Muscle of back (tissue), 11 donors: Measurements from ENCODE around the gene PTGES2. TPM values are rescaled to one million over a fixed set of nuclear protein-coding genes. Genes with fewer than 3 reads are reported as not detected.

Experiments used
- DNase-seq, 3 donors: peaks; one replicate each; pipeline versions ENCODE4 v3.0.0 to v3.0.0-alpha.2; 2013
- polyA plus RNA-seq, 10 donors: library from polyadenylated mRNA; unstranded; fragments of 120-200 nt; gene quantifications; one replicate each; pipeline ENCODE4 v1.2.1, GENCODE V29; 2013; ENCODE audit not compliant: insufficient read length in 10 of 10

The PTGES2 gene
- polyA plus RNA-seq, 10 donors, result 28.2 to 40.0 (median 36.1) TPM

DNA sequence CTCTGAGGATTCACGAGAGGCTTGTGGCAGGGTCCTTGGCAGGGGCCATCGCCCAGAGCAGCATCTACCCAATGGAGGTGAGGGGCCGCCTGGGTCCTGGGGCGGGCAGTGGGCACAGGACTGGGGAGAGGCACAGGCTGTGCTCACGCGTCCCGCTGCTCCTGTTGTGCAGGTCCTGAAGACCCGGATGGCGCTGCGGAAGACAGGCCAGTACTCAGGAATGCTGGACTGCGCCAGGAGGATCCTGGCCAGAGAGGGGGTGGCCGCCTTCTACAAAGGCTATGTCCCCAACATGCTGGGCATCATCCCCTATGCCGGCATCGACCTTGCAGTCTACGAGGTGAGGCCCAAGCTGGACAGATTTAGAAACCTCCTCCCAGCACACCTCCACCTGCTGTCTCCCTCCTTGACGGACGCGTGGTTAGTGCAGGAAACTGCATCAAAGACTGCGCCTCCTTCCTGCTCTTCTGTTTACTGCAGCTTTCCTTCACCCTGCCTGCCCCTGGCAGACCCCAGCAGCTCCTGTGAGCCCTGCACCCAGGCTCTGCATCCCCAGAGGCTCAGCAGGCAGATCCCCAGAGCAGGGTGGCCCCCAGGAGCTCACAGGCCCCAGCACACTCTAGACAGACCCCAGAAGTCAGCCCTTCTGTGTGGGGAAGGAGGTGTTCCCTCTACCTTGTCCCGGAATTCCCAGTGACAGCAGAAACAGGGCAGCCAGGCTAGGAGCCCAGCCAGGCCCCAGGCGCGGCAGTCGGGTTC is 21.2 kb downstream of the PTGES2 start:
- DNase-seq, result no peak

DNA sequence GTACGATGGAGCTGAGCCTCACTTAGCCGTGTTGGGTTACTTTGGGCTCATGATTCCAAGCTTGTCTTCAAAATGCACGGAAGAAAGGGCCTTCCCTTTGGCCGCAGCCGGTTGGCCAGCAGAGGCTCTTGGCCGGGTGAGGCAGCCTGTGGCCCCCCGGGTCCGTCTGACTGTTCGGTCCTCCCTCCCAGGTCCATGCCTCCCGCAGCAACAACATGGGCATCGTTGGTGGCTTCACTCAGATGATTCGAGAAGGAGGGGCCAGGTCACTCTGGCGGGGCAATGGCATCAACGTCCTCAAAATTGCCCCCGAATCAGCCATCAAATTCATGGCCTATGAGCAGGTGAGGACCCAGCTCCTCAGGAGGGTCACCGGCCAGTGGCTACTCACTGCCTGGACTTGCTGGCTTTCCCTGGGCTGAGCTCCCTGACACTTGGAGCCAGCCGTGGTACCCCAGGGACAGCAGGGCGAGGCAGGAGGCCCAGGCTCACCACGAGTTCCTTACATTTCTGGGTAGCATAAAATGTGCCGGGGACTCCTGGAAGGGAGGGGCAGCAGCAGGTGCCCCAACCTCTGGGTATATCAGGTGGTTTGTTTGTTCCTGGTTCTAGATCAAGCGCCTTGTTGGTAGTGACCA is 21.9 kb downstream of the PTGES2 start:
- no peak for DNase-seq

DNA sequence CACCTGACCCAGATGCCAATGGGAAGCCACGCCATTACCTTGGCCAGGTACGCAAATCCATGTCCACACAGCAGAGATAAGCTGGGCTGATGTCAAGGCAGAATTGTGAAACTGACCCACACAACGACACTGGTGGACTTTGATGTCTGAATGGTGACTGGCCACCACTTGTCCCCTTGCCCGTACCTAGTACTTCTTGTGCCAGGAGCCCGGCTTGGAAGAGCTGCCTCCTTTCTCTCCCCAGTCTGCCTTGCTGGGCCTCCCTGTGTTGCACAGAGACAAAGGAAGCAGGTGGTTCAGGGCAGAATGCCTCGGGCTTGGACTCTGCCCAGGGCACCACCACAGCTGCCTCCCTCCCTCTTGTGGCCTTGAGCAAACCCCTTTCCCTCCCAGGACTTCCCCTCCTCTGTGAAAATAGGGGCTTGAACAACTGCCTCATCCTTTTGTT is 23.3 kb downstream of the PTGES2 start:
- DNase-seq, result peak in 1 of 3 donors; percentile 61

DNA sequence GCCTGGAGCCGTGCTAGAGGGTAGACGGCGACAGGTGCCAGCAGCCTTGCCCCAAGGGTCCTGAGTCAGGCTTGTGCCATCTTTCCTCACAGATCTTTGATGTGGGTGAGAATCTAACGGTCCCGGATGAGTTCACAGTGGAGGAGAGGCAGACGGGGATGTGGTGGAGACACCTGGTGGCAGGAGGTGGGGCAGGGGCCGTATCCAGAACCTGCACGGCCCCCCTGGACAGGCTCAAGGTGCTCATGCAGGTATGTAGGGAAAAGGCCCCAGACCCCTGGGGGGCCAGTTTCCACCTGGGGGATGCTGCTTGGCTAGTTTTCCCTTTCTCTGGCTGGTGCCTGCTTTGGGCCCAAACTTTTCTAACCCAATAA is 24.0 kb downstream of the PTGES2 start:
- DNase-seq, result no peak

DNA sequence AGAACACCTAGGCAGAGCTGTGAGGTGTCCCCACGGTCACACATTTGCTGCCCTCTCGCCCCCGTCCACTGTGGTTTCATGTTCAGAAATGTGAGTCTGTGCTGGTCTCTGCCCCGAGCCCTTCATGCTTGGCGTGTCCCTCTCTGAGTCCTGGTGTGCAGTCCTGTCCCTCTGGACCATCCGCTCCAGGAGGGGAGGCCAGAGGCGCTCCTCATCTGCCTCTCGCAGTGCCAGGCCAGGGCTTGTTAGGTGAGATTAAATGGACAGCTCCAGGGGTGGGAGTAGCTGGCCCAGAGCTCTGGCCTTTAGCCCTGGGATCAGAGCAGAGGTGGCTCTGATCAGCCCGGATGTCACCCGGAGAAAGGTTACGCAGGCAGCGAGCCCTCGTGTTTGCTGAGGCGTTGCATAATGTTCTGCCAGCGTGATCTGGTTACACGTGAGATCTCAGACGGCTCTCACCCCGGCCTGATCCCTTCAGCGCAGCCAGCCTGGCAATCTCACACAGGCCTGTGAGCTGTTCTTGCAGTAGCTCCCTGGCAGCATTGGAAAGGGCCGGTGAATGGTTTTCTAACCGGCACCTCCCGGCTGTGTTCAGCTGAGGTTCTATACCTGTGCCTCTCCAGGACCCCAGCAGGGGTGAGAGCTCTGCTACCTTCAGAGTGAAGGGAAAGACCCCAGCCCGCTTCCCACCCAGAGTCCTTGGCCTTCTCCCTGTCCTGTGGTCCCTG is 24.5 kb downstream of the PTGES2 start:
- DNase-seq, result no peak

DNA sequence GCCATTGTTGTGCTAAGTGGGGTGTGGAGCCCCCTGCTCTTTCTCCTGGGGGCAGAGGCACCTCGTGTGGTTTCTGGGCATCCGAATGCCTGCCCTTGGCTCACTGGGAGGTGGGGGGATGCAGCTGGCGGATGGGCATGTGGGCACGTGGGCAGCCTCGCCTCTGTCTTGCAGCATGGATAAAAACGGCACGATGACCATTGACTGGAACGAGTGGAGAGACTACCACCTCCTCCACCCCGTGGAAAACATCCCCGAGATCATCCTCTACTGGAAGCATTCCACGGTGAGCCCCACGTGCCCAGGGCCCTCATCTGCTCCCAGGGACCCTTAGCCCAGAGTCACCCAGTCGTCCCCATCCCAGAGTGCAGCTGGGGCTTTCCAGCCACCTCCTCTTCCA is 25.3 kb downstream of the PTGES2 start:
- DNase-seq, result no peak

DNA sequence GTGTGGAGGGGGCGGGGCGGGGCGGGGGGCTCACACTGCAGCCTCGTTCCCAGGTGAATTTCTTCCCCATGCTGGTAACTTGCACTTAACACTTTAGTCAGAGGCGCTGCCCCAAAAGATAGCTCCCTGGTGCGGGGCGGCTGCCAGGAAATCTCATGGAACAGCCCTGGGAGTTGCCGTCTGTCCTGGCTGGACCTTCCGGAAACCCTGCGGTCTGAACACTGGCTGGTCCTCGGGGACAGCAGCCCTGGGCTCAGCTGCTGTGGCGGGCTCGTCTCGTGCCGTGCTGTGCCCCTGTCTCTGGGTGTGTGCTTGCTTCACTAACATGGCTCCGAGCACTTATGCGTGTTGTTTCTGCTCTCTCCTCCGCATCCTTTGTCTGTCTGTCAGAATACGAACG is 25.8 kb downstream of the PTGES2 start:
- no peak for DNase-seq

DNA sequence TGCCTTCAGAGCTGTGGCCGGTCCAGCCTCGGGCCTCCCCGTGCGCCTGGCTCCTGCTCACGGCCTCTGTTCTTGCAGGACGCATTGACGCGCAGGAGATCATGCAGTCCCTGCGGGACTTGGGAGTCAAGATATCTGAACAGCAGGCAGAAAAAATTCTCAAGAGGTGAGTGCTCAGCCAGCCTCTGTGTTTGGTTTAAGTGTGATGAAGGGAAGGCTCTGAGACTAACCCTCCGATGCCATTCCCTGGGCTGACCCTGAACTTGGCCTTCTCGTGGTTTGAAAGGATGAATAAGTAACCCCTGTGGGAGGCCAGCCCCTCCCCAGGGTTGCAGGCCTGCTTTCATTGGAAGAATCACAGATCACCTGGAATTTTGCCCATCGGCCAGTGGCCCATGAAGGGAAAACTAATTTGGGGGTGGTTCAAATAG is 26.3 kb downstream of the PTGES2 start:
- DNase-seq, result no peak

DNA sequence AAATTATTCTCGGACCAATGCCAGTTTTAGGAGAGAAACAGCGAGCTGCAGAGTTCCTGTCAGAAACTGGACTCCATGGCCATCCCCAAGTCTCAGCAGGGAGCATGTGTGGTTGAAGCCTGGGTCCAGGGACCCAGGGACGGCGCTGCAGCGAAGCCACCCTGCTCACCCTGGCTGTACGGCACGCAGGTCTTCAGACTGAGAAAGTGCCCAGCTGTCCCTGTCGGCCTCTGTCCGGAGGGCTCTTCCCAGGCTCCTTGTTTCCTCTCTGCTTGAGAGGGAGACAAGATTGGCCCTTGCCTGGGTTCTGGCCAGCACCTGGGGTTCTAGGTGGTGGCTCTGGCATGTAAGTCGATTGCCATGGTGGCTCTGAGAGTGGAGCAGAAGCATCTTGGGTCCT is 26.9 kb downstream of the PTGES2 start:
- DNase-seq, result no peak

DNA sequence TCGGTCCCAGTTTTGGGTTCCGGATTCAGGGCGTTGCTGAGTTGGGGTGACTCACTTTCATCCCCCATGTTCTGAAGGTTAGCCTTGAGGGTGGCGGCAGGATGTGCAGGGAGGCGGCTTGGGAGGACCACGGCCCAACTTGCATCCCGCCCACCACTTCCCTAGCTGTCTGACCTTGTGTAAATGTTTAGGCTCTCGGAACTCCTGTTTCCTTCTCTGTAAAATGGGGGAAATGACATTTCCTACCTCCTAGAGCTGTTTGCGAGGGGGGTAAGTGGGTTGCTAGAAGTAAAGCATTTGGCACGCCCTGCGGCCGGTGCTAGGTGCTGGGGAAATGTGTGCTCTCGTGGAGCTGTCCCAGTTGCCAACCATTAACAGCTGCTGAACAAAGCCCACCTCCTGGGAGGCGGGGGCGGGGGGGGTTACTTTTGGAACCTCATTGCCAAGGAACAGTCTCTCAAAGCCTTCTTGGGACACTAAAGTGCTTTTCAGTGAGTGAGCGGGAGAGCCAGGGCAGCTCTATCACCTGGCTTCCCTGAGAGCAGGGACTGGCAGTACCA is 27.5 kb downstream of the PTGES2 start:
- no peak for DNase-seq

DNA sequence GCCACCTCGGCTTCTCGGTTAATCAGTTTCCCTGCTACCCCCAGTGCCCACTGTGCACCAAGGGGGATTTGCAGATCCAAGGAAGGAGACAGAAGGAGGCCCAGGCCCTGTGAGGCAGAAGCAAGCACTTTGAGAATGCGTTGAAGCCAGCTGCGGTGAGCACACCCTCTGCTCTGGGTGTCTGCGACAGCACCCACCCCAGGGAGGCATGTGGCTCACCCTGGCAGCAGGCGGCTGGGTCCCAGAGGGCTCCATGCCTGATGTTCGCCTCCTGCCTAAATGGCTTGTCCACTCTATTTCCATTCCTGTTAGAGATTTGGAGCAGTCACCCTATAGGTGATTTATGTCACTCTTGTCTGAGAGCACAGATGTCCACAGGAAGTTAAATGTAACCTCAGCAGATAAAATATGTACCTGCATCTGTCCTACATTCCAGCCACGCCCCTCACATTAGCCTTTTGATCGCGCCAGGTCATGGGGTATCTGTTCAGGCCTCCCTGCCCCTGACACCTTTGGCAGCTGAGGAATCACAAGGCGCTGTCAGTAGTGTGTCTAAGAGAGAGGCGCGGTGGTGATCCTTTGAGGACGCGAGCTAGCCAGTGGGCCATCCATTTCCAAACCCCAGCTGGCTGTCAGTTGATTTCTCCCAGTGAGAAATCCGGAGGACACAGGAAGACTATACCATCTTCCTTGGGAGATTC is 28.1 kb downstream of the PTGES2 start:
- DNase-seq, result no peak

DNA sequence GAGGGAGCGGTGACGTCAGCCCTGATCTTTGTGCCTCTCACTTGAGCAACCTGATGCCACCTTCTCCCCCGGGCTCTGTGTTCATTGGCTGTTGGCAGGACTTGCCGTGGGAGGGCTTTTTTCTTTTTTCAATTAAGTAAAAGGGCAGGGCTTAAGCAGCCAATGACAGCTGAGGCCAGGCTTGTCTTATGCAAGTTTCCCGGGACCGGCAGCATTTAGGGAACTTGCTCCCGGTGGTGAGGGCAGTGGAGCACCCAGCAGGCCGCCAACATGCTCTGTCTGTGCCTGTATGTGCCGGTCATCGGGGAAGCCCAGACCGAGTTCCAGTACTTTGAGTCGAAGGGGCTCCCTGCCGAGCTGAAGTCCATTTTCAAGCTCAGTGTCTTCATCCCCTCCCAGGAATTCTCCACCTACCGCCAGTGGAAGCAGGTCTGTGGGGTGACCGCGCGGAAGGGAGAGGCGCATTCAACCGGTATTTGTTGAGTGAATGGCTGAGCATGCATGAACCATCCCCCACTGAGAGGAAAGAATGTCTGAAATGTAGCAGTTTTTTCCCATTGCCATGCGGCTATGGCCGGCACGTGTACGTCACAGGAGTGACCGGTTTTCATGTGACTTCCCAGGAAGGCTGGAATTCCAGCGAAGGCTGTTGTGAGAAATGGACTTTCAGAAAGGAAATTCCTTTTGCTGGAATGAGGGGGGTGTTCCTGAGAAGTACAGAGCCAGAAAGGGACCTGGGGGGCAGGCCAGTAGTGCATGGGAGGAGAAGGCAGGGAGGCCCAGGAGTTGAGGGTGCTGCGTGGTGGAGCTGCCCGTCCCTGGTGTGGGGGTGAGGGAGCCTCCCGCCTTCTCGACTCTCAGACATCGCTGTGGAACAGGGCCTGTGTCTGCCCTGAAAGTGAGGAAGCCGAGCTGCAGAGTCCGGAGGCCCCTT is 29.0 kb downstream of the PTGES2 start:
- peak; percentile 84 to 95 (median 90) for DNase-seq

DNA sequence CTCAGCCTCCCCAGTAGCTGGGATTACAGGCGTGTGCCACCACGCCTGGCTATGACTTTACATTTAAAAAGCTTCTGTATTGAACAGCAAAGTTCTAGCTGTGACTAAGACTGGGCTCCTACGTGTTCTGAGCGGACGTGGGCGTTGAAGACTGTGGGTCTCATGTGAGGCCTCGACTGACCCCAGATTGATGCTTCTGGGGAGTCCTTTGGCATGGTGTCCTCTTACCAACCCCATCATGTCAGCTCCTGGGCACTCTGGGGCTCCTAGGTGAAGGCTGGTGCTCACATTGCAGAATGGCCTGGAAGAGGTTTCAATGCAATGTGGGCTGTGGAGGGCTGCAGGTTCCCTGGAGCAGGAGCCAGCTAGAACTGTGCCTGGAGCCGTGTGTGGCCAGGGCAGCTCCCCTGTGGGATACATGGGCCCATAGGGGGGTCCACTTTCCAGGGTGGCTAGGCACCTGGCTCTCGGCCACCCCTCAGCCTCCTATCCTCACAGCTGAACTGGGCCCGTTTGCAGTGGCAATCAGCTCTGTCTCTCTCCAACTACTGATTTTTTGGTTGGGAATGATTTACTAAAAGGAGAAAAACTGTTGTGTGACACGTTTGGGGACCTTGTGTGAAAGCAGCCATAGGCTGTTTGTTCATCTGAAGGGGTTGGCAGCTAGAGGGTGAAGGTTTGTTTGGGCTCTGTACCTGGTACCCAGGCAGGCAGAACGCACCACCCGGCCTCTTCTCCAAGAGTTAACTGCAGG is 29.8 kb downstream of the PTGES2 start:
- no peak for DNase-seq

DNA sequence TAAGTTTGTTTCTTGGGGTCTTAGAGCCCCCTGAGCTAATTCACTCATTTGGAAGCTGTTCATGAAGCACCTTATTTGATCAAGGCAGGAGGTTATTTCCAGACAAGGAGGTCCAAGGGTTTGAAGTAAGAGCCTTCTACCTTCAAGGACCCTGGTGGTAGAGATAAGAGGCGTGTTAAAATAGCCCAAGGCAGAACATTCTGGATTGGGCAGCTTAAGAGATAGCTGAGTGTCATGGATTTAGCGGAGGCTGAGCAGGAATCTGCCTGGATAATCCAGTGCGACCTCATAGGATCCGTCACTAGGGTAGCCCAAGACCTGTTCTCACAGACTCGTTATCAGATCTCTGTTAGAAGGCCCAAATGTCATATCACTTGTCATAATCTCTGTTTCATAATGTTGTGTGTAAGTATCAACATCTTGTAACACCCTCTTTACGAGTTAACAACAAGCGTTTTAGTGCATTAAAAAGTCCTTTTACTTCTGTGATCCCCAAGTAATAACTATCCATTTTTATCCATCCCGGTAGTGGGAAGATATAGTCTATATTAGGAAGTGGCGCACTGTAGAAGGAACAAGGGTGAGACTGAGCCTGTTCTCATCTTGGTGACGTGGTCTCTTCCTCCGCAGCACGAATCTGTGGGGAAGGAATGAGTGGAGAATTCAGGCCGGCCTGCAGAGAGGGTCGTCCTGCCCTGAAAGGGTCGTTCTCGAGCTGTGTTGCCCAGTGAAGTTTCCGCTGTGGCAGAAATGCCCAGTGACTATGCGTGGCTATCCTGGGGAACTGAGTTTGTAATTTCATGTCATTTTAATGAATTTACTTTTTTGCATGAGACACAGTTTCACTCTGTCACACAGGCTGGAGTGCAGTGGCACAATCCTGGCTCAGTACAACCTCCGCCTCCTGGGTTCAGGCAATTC is 30.7 kb downstream of the PTGES2 start:
- DNase-seq, result no peak

DNA sequence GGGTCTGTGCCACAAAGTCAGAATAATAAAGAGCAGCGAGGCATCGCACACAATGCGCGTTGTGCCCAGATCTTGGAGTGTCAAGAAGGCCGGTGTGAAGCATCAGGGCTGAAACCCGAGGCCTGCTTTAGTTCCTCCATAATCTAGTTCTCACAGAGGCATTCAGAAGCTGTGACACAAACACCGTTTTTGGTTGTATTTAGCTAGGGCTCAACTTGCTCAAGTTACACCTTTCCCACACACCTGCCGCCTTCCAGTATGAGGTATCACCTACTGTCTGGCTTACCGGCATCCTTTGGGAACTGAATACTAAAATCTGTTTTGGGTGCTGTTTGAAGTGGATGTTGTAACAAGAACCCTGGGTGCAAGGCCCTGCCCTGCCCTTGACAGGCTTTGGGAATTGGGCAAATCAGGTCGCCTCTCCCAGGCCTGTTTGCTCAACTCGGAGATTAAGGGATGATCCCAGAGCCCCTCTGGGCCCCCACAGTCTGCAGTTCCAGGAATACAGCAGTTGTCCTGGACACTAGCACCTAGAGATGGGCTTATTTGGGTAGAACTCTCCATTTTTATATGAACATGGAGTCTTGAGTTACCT is 32.5 kb downstream of the PTGES2 start:
- no peak for DNase-seq

DNA sequence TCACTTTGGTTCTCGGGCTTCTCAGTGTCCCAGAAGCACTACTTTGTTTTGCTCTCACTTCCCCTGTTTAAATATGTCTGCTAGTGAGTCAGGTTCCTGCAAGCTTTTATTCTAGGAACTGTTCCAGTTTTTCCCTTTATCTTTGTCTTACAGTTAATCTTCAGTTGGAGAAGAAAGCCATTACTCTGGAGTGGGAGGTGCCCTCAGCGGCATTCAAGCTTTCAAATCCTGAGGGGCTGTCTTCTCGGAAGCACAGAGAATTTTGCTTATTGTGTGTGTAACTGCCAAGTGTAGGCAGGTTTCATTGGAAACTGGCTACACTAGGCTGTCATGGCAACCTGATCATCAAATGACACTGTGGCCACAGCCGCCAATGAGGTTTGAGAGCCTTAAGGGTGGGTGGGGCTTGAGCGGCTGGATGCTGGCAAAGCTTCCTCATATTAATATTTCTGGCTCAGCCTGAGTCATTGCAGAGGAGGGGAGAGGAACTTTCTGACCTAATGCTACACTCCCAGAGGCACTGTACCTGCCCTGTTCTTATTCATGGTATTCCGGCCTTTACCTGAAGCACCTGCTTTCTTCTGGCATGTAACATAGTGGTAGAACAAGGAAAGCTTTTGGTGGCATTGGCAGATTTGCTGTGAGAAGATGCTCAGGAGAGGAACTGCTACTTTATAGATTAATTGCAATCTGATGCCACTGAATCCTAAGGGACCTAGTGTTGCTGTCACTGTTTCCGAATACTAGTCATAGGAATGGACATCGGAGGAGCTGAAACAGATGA is 33.2 kb downstream of the PTGES2 start:
- DNase-seq, result peak; percentile 95 to 98 (median 97)

DNA sequence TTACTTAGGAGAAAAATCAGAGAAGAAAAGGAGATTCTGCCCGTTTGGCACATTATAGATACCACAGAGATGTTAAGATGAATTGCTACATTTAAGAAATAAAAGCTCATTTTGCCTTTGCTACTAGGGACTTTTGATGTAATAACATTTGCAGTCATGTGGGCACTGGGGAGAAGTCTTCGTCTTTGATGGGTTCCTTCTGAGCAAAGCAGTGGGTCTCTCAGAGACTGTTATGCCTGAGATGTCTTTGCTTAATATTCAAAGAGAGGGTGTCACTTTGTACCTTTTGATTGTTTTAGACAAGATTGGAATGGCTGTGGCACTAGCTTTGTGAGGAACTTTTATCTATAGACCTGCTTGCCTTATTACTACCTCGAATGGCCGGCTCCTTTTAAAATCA is 34.5 kb downstream of the PTGES2 start:
- DNase-seq, result no peak
